Tibial nerve (tissue), 4 donors: ENCODE data around the gene TLE3. TPM values are rescaled to one million over a fixed set of nuclear protein-coding genes. Genes with fewer than 3 reads are reported as not detected.
A peak's percentile ranks its signal among the peaks of the same experiment; 100 is the strongest.

ENCODE experiments used
- DNase-seq, 2 donors: peaks; one replicate each; pipeline ENCODE4 v3.0.0-alpha.2; 2019; ENCODE audit warnings: low spot score in 2 of 2
- H3K27ac ChIP-seq, 4 donors: fragments of 200-600 bp; sonication (generic) in 3 of 4; one replicate each; pipeline ENCODE4 v1.5.1; 2017 to 2019; ENCODE audit warnings: mild to moderate bottlenecking in 1 of 4
- H3K27me3 ChIP-seq, 2 donors: fragments of 200-600 bp; sonication (generic) in 1 of 2; one replicate each; pipeline versions ENCODE4 v1.5.1 to v1.6.0; 2017 to 2019
- H3K36me3 ChIP-seq, 3 donors: fragments of 200-600 bp; sonication (generic); one replicate each; pipeline ENCODE4 v1.5.1; 2018 to 2019
- H3K4me1 ChIP-seq, 4 donors: fragments of 200-600 bp; sonication (generic) in 3 of 4; one replicate each; pipeline ENCODE4 v1.5.1; 2017 to 2019
- H3K4me3 ChIP-seq, 4 donors: fragments of 200-600 bp; sonication (generic) in 3 of 4; one replicate each; pipeline ENCODE4 v1.5.1; 2017 to 2019; ENCODE audit warnings: mild to moderate bottlenecking in 1 of 4, moderate library complexity in 1 of 4
- H3K9me3 ChIP-seq, 4 donors: fragments of 200-600 bp; sonication (generic) in 3 of 4; one replicate each; pipeline ENCODE4 v1.5.1; 2017 to 2019
- EP300 ChIP-seq, 2 donors: sonication (generic); formaldehyde crosslinking; IDR thresholded peaks; one replicate each; pipeline ENCODE4 v1.6.1; 2017; ENCODE audit warnings: antibody characterized with exemption in 2 of 2, mild to moderate bottlenecking in 1 of 2
- POLR2A ChIP-seq, 2 donors: fragments of 450-650 bp; IDR thresholded peaks; one replicate each; pipeline ENCODE4 v1.6.1; 2017; ENCODE audit warnings: antibody characterized with exemption in 2 of 2, mild to moderate bottlenecking in 2 of 2, moderate library complexity in 2 of 2
- WGBS, 2 donors: methylation state at CpG; one replicate each; pipeline ENCODE4 v1.1.5; 2018; 5-methylcytosine and 5-hydroxymethylcytosine counted together
- total RNA-seq, 4 donors: library from RNA; depleted of rRNA; stranded (reverse); fragments of >200 nt; gene quantifications; one replicate each; pipeline ENCODE4 v1.1.0, GENCODE V29; 2016
- TF ChIP-seq, protein P1 (sequence below), 5 experiments: fragments of 200-600 bp in 3 of 5; fragments of 450-650 bp in 2 of 5; sonication (generic) in 3 of 5; IDR thresholded peaks; one replicate each; pipeline ENCODE4 v1.5.1; 2016 to 2019; ENCODE audit warnings: antibody characterized with exemption in 5 of 5, mild to moderate bottlenecking in 3 of 5, moderate library complexity in 2 of 5

TLE3 gene
- total RNA-seq, 4 donors from 2014 or later: 62.4 to 91.6 (median 76.9) TPM

DNA sequence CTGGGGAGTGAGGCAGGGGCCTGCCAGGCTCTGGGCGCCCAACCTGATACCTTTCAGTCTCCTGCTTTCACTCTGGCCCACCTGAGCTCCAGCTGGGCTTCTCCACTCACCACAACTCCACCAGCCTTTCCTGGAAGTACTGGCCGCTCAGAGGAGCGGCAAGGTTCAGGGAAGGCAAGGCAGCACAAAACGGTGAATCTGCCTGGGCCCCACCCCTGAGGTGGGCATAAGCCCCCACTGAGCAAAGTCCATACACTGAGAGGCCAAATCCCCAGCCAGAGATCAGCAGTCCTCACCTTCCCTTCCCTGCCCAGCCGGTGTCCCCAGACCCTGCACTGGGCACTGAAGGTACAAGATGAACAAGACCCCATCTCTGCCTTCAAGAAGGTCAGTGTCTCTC is 70.7 kb downstream of the TLE3 start:
- 87 to 95% methylated on average over 4 to 5 of the region's 5 CpGs for WGBS, 2 donors
- H3K4me3 ChIP-seq: no peak overlapping the region
- DNase-seq: no peak
- H3K27ac ChIP-seq: no peak overlapping the region
- H3K27me3 ChIP-seq: no peaks in the 10 kb centered on the region
- TF ChIP-seq, protein P1, sequence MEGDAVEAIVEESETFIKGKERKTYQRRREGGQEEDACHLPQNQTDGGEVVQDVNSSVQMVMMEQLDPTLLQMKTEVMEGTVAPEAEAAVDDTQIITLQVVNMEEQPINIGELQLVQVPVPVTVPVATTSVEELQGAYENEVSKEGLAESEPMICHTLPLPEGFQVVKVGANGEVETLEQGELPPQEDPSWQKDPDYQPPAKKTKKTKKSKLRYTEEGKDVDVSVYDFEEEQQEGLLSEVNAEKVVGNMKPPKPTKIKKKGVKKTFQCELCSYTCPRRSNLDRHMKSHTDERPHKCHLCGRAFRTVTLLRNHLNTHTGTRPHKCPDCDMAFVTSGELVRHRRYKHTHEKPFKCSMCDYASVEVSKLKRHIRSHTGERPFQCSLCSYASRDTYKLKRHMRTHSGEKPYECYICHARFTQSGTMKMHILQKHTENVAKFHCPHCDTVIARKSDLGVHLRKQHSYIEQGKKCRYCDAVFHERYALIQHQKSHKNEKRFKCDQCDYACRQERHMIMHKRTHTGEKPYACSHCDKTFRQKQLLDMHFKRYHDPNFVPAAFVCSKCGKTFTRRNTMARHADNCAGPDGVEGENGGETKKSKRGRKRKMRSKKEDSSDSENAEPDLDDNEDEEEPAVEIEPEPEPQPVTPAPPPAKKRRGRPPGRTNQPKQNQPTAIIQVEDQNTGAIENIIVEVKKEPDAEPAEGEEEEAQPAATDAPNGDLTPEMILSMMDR (IDR thresholded peaks at IDR 0.05): no peak
- TF ChIP-seq POLR2A (IDR thresholded peaks at IDR 0.05) (no peak), EP300 (IDR thresholded peaks at IDR 0.05) (no peak)
- peaks cover 0 to 34% (median 15%) of the 10 kb centered on the region in 4 donors for H3K4me1 ChIP-seq
- H3K9me3 ChIP-seq: no peaks in the 10 kb centered on the region
- no peaks in the 10 kb centered on the region for H3K36me3 ChIP-seq

DNA sequence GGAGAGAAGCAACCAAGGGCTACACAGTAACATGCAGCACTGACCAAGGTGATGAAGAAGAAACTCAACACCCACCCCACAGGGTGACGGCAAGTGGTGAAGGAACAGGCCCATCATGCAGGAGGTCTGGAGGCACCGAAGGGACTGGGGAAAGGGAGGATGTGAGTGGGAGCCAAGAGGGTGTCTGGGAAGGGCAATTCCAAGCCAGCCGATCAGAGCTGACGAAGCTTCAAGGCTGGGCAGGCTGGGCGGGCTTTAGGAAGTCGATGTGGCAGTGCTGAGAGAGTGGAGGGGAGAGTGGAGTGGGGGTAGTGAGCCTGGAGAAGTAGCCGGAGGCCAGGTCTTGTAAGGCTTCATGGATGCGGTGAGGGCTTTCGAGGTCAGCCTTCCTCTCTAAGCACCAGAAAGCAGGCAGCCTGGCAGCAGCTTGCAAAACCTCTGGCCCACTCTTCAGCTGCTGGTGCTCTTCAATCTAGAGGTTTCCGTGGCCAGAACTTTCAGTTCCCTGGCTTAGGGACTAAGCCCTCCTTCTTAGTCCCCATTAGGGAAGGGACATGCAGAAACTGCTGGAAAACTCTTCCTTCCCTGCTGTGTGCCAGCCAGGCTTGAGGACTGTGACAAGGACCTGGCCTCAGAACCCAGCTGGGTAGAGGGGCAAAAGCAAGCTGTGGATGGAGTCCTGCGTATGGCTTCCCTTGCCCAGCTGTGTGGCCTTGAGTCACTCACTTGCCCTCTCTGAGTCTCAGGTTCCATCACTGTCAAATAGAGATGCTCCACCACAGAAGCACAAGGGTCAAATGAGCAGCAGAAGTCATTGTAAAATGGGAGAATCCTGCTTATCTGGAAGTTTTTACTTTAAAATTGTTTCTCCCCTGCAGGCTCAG is 72.1 kb downstream of the TLE3 start:
- peak in 1 of 2 donors; percentile 15 for TF ChIP-seq EP300 (IDR thresholded peaks at IDR 0.05)
- TF ChIP-seq, protein P1 (IDR thresholded peaks at IDR 0.05): no peak
- Histone ChIP-seq H3K27ac (peak overlapping the region in 1 of 4 donors; percentile 48), H3K4me3 (no peak overlapping the region), H3K9me3 (no peaks in the 10 kb centered on the region), H3K4me1 (peaks cover 0 to 34% (median 15%) of the 10 kb centered on the region in 4 donors), H3K27me3 (no peaks in the 10 kb centered on the region), H3K36me3 (no peaks in the 10 kb centered on the region)
- WGBS, 2 donors: 76 to 78% methylated on average over 11 of the region's 11 CpGs
- no peak for DNase-seq

DNA sequence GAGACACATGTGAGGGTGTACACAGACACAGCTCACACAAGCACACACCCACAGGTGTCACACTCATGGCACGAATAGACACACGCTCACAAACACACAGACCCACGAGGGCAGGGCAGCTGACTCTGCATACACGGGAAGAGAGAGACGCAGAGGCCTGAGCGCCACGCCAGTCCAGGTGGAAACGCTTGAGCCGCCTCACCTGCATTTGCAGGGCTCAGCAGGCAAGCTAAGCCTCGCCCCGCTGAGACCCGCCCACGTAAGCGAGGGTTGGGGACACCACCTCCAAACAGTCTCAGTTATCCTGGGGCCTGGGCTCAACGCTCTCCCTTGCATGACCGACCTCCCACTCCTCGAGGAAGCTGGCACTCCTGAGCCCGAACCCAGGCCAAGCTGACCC is 73.2 kb downstream of the TLE3 start:
- WGBS, 2 donors: 81 to 89% methylated on average over 9 to 17 of the region's 18 CpGs
- Histone ChIP-seq H3K4me3 (no peak overlapping the region), H3K27me3 (no peaks in the 10 kb centered on the region), H3K36me3 (no peaks in the 10 kb centered on the region), H3K4me1 (peaks cover 0 to 34% (median 15%) of the 10 kb centered on the region in 4 donors), H3K27ac (peak overlapping the region in 2 of 4 donors; percentile 80 to 90), H3K9me3 (no peaks in the 10 kb centered on the region)
- no peak for DNase-seq
- TF ChIP-seq EP300 (IDR thresholded peaks at IDR 0.05) (no peak), POLR2A (IDR thresholded peaks at IDR 0.05) (no peak)
- TF ChIP-seq, protein P1 (IDR thresholded peaks at IDR 0.05): no peak

DNA sequence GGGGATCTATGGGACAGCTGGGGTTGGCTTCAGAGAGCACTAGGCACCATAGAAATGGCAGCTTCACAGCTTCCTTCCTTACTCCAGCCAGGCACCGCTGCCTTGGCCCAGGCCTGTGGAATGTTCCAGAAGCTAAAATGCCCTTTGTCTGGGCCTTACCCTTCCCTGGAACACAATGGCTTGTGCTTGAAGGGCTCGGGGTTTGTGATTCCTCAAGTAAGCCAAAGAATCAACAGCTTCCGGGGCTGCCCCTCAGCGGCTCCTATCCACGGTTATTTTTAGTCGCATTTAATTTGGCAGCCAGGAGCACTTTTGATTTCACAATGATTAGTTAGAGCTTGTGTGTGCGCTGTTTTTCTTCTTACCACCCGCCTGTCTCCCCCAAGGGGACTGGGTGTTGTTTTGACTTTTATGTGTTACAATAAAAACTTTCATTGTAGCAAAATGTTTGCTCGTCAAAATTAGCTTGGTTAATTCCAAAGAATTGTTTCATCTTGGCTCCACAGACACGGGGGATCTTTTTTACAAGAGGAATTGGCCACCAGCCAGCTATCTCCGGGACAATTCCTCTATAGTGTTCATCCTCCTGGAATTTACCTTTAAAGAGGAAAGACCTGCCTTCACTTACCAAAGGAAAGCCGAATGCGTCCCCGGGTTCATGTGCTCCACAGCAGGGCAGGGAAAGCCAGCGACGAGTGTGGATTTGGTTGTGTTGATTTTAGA is 73.8 kb downstream of the TLE3 start:
- Histone ChIP-seq H3K36me3 (no peaks in the 10 kb centered on the region), H3K4me1 (peaks cover 0 to 34% (median 15%) of the 10 kb centered on the region in 4 donors), H3K4me3 (no peak overlapping the region), H3K27me3 (no peaks in the 10 kb centered on the region), H3K27ac (peak overlapping the region in 3 of 4 donors; percentile 66 to 90 (median 80)), H3K9me3 (no peaks in the 10 kb centered on the region)
- TF ChIP-seq POLR2A (IDR thresholded peaks at IDR 0.05) (no peak), EP300 (IDR thresholded peaks at IDR 0.05) (peak in 1 of 2 donors; percentile 73)
- TF ChIP-seq, protein P1 (IDR thresholded peaks at IDR 0.05): peak in 1 of 5 experiments; percentile 19
- DNase-seq: peak; percentile 46 to 74
- 25 to 35% methylated on average over 16 of the region's 16 CpGs for WGBS, 2 donors
